CD14-positive monocyte (primary cell): ENCODE data around the gene NIFK. TPM values are rescaled to one million over a fixed set of nuclear protein-coding genes. Genes with fewer than 3 reads are reported as not detected.

Experiments
- DNase-seq, 3 donors: peaks; one replicate each; pipeline ENCODE4 v3.0.0-alpha.2; 2011 to 2022
- H2AFZ ChIP-seq: 2 replicates; pipeline ENCODE4 v1.6.0; 2012; ENCODE audit warnings: mild to moderate bottlenecking, low read depth, low read length, inconsistent platforms; ENCODE audit not compliant: insufficient read depth, poor library complexity, severe bottlenecking
- H3K27ac ChIP-seq, 2 donors: 1 replicate in 1 of 2; 2 replicates in 1 of 2; pipeline ENCODE4 v1.5.1; 2012 to 2013; ENCODE audit warnings: low read length in 2 of 2, control low read depth in 1 of 2, inconsistent platforms in 1 of 2, low read depth in 1 of 2, mild to moderate bottlenecking in 1 of 2
- H3K27me3 ChIP-seq, 2 donors: one replicate each; pipeline versions ENCODE4 v1.6.0 to v1.6.1; 2011 to 2013; ENCODE audit warnings: low read length in 2 of 2; ENCODE audit not compliant: control insufficient read depth in 2 of 2, insufficient read depth in 2 of 2
- H3K36me3 ChIP-seq, 2 donors: replicated peaks in 1 of 2; 1 replicate in 1 of 2; 2 replicates in 1 of 2; pipeline versions ENCODE4 v1.5.1 to v1.6.1; 2012 to 2013; ENCODE audit warnings: low read length in 2 of 2, control low read depth in 1 of 2, inconsistent platforms in 1 of 2, mild to moderate bottlenecking in 1 of 2; ENCODE audit not compliant: insufficient read depth in 2 of 2, control insufficient read depth in 1 of 2
- H3K4me1 ChIP-seq, 2 donors: 1 replicate in 1 of 2; 2 replicates in 1 of 2; pipeline versions ENCODE4 v1.5.1 to v1.6.1; 2012 to 2013; ENCODE audit warnings: low read length in 2 of 2, control low read depth in 1 of 2, inconsistent platforms in 1 of 2, mild to moderate bottlenecking in 1 of 2, moderate library complexity in 1 of 2; ENCODE audit not compliant: insufficient read depth in 2 of 2, control insufficient read depth in 1 of 2
- H3K4me2 ChIP-seq: replicated peaks from 2 replicates; pipeline ENCODE3; 2012; ENCODE audit warnings: low read length, moderate library complexity, mild to moderate bottlenecking; ENCODE audit not compliant: poor library complexity, severe bottlenecking; ENCODE audit errors: extremely low read depth
- H3K4me3 ChIP-seq, 3 experiments: fragments of 200-600 bp in 1 of 3; sonication (generic) in 1 of 3; replicated peaks in 1 of 3; 1 replicate in 2 of 3; 2 replicates in 1 of 3; pipeline ENCODE4 v1.5.1; 2011 to 2013; ENCODE audit warnings: low read length in 3 of 3, mild to moderate bottlenecking in 3 of 3, control low read depth in 2 of 3, low read depth in 2 of 3, inconsistent platforms in 1 of 3, moderate library complexity in 1 of 3
- H3K79me2 ChIP-seq: 2 replicates; pipeline ENCODE4 v1.6.0; 2012; ENCODE audit warnings: mild to moderate bottlenecking, control low read depth, inconsistent platforms, low read length, moderate library complexity; ENCODE audit not compliant: insufficient read depth
- H3K9ac ChIP-seq: 2 replicates; pipeline ENCODE4 v1.6.0; 2017; ENCODE audit warnings: low read length, mild to moderate bottlenecking; ENCODE audit not compliant: insufficient read depth, poor library complexity, severe bottlenecking
- H3K9me3 ChIP-seq, 2 donors: replicated peaks in 1 of 2; 1 replicate in 1 of 2; 2 replicates in 1 of 2; pipeline versions ENCODE4 v1.5.1 to v1.6.1; 2012 to 2013; ENCODE audit warnings: low read length in 2 of 2, control low read depth in 1 of 2; ENCODE audit not compliant: control insufficient read depth in 1 of 2, insufficient read depth in 1 of 2
- H4K20me1 ChIP-seq: 2 replicates; pipeline ENCODE4 v1.6.0; 2012; ENCODE audit warnings: mild to moderate bottlenecking, low read length, control low read depth, moderate library complexity; ENCODE audit not compliant: insufficient read depth
- H3K27ac Mint-ChIP-seq, 7 donors: one replicate each; pipeline ENCODE4 v1.8.0; 2020; ENCODE audit warnings: mild to moderate bottlenecking in 7 of 7, mixed read lengths in 7 of 7, moderate library complexity in 6 of 7, inconsistent platforms in 2 of 7
- H3K27me3 Mint-ChIP-seq, 3 donors: one replicate each; pipeline ENCODE4 v1.8.0; 2021 to 2022; ENCODE audit warnings: low read depth in 3 of 3, mild to moderate bottlenecking in 3 of 3, mixed read lengths in 3 of 3, moderate library complexity in 3 of 3, inconsistent platforms in 1 of 3
- H3K36me3 Mint-ChIP-seq, 2 donors: one replicate each; pipeline ENCODE4 v1.8.0; 2020; ENCODE audit warnings: mixed read lengths in 2 of 2, inconsistent platforms in 1 of 2, mild to moderate bottlenecking in 1 of 2
- H3K4me1 Mint-ChIP-seq: one replicate; pipeline ENCODE4 v1.8.0; 2020; ENCODE audit warnings: mild to moderate bottlenecking, mixed read lengths
- H3K4me3 Mint-ChIP-seq, 2 donors: one replicate each; pipeline ENCODE4 v1.8.0; 2020; ENCODE audit warnings: mild to moderate bottlenecking in 2 of 2, mixed read lengths in 2 of 2, moderate library complexity in 1 of 2
- H3K9me3 Mint-ChIP-seq, 7 donors: one replicate each; pipeline ENCODE4 v1.8.0; 2020 to 2022; ENCODE audit warnings: mixed read lengths in 7 of 7, mild to moderate bottlenecking in 6 of 7, moderate library complexity in 6 of 7, inconsistent platforms in 2 of 7
- CTCF ChIP-seq: fragments of 200-600 bp; IDR thresholded peaks from one replicate; pipeline ENCODE4 v1.8.0; 2022; ENCODE audit warnings: antibody characterized with exemption, mild to moderate bottlenecking
- WGBS: methylation state at CpG from one replicate; pipeline ENCODE4 v1.1.5; 2013; ENCODE audit warnings: missing lambda C conversion rate; ENCODE audit not compliant: insufficient coverage; 5-methylcytosine and 5-hydroxymethylcytosine counted together
- intact Hi-C, 2 donors: fragments of 100-400 bp; cut with micrococcal nuclease; formaldehyde crosslinking; loops; one replicate each; pipeline versions ENCODE4 v1.15.0 to v1.15.1; 2023
- polyA plus RNA-seq, 3 donors: library from polyadenylated mRNA; depleted of rRNA in 1 of 3; unstranded in 2 of 3; stranded (reverse) in 1 of 3; fragments of 300-500 nt in 2 of 3; fragments of >200 nt in 1 of 3; fragmentation: Illumina TruSeq in 2 of 3; gene quantifications; 1 replicate in 2 of 3; 2 replicates in 1 of 3; pipeline ENCODE4 v1.2.3, GENCODE V29; 2012 to 2021

Gene NIFK
- polyA plus RNA-seq, 3 donors, result 6.6 to 32.6 (median 30.6) TPM

- intact Hi-C loops, result no loop called here
- Mint-ChIP-seq H3K27me3 (no peaks in the 10 kb centered on the region), H3K4me3 (no peak overlapping the region), H3K9me3 (no peaks in the 10 kb centered on the region), H3K27ac (peak overlapping the region in 1 of 7 donors; percentile 16), H3K36me3 (peaks cover 51 to 61% of the 10 kb centered on the region in 2 donors), H3K4me1 (peaks cover 1% of the 10 kb centered on the region)
- no peak for DNase-seq
- no peaks in the 10 kb centered on the region for H3K79me2 ChIP-seq
- no peak overlapping the region for H3K27ac ChIP-seq
- H3K9me3 ChIP-seq, result no peaks in the 10 kb centered on the region
- no peak overlapping the region for H2AFZ ChIP-seq
- H4K20me1 ChIP-seq, result no peaks in the 10 kb centered on the region
- no peaks in the 10 kb centered on the region for H3K27me3 ChIP-seq
- H3K4me2 ChIP-seq, result no peak overlapping the region
- H3K9ac ChIP-seq, result no peak overlapping the region
- no peak overlapping the region for H3K4me3 ChIP-seq
- TF ChIP-seq CTCF, result no peak
- WGBS, result 90% methylated on average over 4 of the region's 5 CpGs
- H3K4me1 ChIP-seq, result no peaks in the 10 kb centered on the region
- peaks cover 52 to 72% of the 10 kb centered on the region in 2 donors for H3K36me3 ChIP-seq
Observed at GRCh38 chr2:121768143-121768755, 31.6 kb upstream of the NIFK start.

GRCh38 chr2:121766624-121767023, 29.9 kb upstream of the NIFK start:
- Histone ChIP-seq H4K20me1 (no peaks in the 10 kb centered on the region), H3K4me3 (no peak overlapping the region), H3K9me3 (no peaks in the 10 kb centered on the region), H3K4me2 (no peak overlapping the region), H3K4me1 (no peaks in the 10 kb centered on the region), H3K79me2 (no peaks in the 10 kb centered on the region), H3K27ac (no peak overlapping the region), H2AFZ (no peak overlapping the region), H3K36me3 (peaks cover 67 to 87% of the 10 kb centered on the region in 2 donors), H3K27me3 (no peaks in the 10 kb centered on the region), H3K9ac (no peak overlapping the region)
- no peaks in the 10 kb centered on the region for H3K4me1 Mint-ChIP-seq
- DNase-seq, result no peak
- intact Hi-C loops, result no loop called here
- no peak overlapping the region for H3K4me3 Mint-ChIP-seq
- H3K36me3 Mint-ChIP-seq, result peaks cover 68 to 71% of the 10 kb centered on the region in 2 donors
- TF ChIP-seq CTCF, result no peak
- H3K27ac Mint-ChIP-seq, result no peak overlapping the region
- H3K27me3 Mint-ChIP-seq, result no peaks in the 10 kb centered on the region
- no CpG with 5 or more reads among the region's 1 CpG for WGBS
- no peaks in the 10 kb centered on the region for H3K9me3 Mint-ChIP-seq
